ENCODE results near the gene CD40. TPM values are rescaled to one million over a fixed set of nuclear protein-coding genes. Genes with fewer than 3 reads are reported as not detected.

Gene CD40
- total and polyA plus RNA-seq, 10 of the 15 experiments (the other 5 are each of a cell fraction or from before 2014, with no cell fraction given), result 40.8 to 193 (median 89.5) TPM

DNA sequence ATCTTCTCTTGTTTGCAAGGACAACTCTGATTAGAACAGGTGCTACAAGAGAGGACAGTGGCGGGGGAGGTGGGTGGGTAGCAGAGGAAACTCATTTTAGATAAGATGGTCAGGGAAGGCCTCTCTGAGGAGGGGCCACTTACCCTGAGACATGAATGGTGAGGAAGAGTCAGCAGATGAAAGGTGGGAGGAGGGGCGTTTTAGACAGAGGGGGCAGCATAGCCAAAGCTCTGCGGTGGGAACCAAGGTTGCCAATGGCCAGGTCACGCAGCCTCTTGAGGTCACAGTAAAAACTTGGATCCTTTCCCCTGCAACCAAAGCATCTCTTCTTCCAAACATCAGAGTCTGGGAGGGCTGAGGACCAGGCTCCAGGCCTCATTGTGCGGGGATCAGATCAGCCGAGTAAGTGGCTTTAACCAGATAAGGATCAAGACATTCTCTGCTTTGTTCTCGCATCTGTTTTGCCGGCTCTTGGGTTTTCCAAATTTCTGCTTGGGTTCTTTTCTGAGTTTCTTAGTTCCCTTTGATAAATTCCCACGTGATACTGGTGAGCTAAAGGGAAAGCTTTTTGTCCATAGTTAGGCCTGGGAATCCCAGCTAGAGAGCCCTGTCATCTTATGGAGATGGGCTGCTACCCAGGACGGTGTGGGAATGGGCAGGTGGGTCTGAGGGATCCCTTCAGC lies 5.5 kb upstream of the CD40 start:
- ATAC-seq (no peak), DNase-seq (ENCODE audit: low read depth, low spot score) (no peak), FAIRE-seq (no peak)
- Histone ChIP-seq H3K4me2 (ENCODE audit: control insufficient read depth, insufficient read depth) (no peak overlapping the region), H3K27ac (ENCODE audit: control insufficient read depth, insufficient read depth) (no peak overlapping the region), H4K20me1 (ENCODE audit: control insufficient read depth, insufficient read depth) (no peaks in the 10 kb centered on the region), H3K27me3 (replicated peaks in 1 of 2; ENCODE audit: control insufficient read depth in 2 of 2, insufficient read depth in 2 of 2, low read length in 1 of 2) (no peaks in the 10 kb centered on the region), H3K4me3 (no peak overlapping the region), H3K36me3 (ENCODE audit: control insufficient read depth in 2 of 2, insufficient read depth in 2 of 2, low read length in 1 of 2) (no peaks in the 10 kb centered on the region), H3K9ac (ENCODE audit: control insufficient read depth, insufficient read depth, low read length) (no peak overlapping the region), H3K4me1 (ENCODE audit: control insufficient read depth, insufficient read depth, low read length) (peaks cover 38% of the 10 kb centered on the region), H2AFZ (ENCODE audit: control insufficient read depth, low read depth, low read length) (no peak overlapping the region), H3K9me3 (replicated peaks; ENCODE audit: control insufficient read depth, insufficient read depth, low read length) (no peaks in the 10 kb centered on the region), H3K79me2 (ENCODE audit: control insufficient read depth, insufficient read depth, low read length) (no peaks in the 10 kb centered on the region)
- 89% methylated on average over 10 of the region's 10 CpGs for WGBS (ENCODE audit: insufficient coverage, insufficient replicate concordance, low lambda C conversion rate, missing lambda C conversion rate)
- ChIA-PET POLR2A (interaction anchor here (0.5 kb wide), 1 partner anchor 13 kb away, joined by 4 read pairs; no protein-coding TSS in a partner anchor), SMC1A (ENCODE audit: uncharacterized antibody, unreplicated experiment) (no interaction called here), RAD21 (ENCODE audit: unreplicated experiment) (no interaction called here), CTCF (no interaction called here)
- intact Hi-C loops (cut with micrococcal nuclease; ENCODE audit: unreplicated experiment) (no loop called here), in situ Hi-C loops (cut with MboI) (loop anchor here (10.0 kb wide), 1 partner anchor 748 kb away; the partner anchor contains the start of gene SYS1)
- no peak for TF ChIP-seq MYC (IDR thresholded peaks at IDR 0.05; ENCODE audit: insufficient read depth, insufficient read length, insufficient replicate concordance, low read length, severe bottlenecking)
- TF ChIP-seq, protein P1, sequence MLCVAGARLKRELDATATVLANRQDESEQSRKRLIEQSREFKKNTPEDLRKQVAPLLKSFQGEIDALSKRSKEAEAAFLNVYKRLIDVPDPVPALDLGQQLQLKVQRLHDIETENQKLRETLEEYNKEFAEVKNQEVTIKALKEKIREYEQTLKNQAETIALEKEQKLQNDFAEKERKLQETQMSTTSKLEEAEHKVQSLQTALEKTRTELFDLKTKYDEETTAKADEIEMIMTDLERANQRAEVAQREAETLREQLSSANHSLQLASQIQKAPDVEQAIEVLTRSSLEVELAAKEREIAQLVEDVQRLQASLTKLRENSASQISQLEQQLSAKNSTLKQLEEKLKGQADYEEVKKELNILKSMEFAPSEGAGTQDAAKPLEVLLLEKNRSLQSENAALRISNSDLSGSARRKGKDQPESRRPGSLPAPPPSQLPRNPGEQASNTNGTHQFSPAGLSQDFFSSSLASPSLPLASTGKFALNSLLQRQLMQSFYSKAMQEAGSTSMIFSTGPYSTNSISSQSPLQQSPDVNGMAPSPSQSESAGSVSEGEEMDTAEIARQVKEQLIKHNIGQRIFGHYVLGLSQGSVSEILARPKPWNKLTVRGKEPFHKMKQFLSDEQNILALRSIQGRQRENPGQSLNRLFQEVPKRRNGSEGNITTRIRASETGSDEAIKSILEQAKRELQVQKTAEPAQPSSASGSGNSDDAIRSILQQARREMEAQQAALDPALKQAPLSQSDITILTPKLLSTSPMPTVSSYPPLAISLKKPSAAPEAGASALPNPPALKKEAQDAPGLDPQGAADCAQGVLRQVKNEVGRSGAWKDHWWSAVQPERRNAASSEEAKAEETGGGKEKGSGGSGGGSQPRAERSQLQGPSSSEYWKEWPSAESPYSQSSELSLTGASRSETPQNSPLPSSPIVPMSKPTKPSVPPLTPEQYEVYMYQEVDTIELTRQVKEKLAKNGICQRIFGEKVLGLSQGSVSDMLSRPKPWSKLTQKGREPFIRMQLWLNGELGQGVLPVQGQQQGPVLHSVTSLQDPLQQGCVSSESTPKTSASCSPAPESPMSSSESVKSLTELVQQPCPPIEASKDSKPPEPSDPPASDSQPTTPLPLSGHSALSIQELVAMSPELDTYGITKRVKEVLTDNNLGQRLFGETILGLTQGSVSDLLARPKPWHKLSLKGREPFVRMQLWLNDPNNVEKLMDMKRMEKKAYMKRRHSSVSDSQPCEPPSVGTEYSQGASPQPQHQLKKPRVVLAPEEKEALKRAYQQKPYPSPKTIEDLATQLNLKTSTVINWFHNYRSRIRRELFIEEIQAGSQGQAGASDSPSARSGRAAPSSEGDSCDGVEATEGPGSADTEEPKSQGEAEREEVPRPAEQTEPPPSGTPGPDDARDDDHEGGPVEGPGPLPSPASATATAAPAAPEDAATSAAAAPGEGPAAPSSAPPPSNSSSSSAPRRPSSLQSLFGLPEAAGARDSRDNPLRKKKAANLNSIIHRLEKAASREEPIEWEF (IDR thresholded peaks at IDR 0.05; ENCODE audit: insufficient replicate concordance, low read depth, low read length), result no peak
- no peak for TF ChIP-seq TAF1 (IDR thresholded peaks at IDR 0.05; ENCODE audit: borderline replicate concordance, low read depth, low read length)
- no peak for TF ChIP-seq GABPA (IDR thresholded peaks at IDR 0.05; ENCODE audit: low read depth)
- no peak for TF ChIP-seq RAD51 (IDR thresholded peaks at IDR 0.05)
- TF ChIP-seq EZH2 (IDR thresholded peaks at IDR 0.05; ENCODE audit: borderline replicate concordance, control insufficient read depth, low read depth, low read length), result no peak
- TF ChIP-seq NRF1 (conservative IDR thresholded peaks at IDR 0.05; ENCODE audit: low read depth, low read length), result no peak
- no peak for TF ChIP-seq BACH1 (IDR thresholded peaks at IDR 0.05; ENCODE audit: borderline replicate concordance)
- TF ChIP-seq EED (IDR thresholded peaks at IDR 0.05; ENCODE audit: low read depth), result no peak
- TF ChIP-seq EGR1 (IDR thresholded peaks at IDR 0.05; ENCODE audit: borderline replicate concordance in 1 of 2, low read depth in 2 of 2, low read length in 2 of 2), result no peak
- TF ChIP-seq RB1 (IDR thresholded peaks at IDR 0.05; ENCODE audit: borderline replicate concordance), result no peak
- TF ChIP-seq, protein P2, sequence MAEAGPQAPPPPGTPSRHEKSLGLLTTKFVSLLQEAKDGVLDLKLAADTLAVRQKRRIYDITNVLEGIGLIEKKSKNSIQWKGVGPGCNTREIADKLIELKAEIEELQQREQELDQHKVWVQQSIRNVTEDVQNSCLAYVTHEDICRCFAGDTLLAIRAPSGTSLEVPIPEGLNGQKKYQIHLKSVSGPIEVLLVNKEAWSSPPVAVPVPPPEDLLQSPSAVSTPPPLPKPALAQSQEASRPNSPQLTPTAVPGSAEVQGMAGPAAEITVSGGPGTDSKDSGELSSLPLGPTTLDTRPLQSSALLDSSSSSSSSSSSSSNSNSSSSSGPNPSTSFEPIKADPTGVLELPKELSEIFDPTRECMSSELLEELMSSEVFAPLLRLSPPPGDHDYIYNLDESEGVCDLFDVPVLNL (IDR thresholded peaks at IDR 0.05; ENCODE audit: low read depth, low read length), result no peak
- TF ChIP-seq IKZF2 (IDR thresholded peaks at IDR 0.05), result no peak
- no TSS peak for BruUV-seq (replicated peaks)

Data from GM12878 (cell line).